HCT116 (cell line): ENCODE measurements around the gene ZBTB20. TPM values are rescaled to one million over a fixed set of nuclear protein-coding genes. Genes with fewer than 3 reads are reported as not detected.

Experiments used
- ATAC-seq: fragments of 200-7000 bp; cut with Tn5 transposase; 2 replicates; pipeline ENCODE4 v1.9.1; 2020; ENCODE audit warnings: mild to moderate bottlenecking, moderate library complexity
- BruUV-seq: library from RNA; stranded (reverse); fragments of 400-500 nt; replicated peaks from 2 replicates; lab custom pipeline; 2021; lab: Mats Ljungman, UMichigan
- CTCF ChIA-PET: fragments of 300-600 bp; sonication (Branson Sonifier 250); formaldehyde crosslinking; loops from one replicate; lab custom pipeline; 2021; ENCODE audit warnings: antibody characterized with exemption; lab: Charles Lee
- POLR2A ChIA-PET: fragments of 300-600, 350-600 bp; sonication (Branson Sonifier 250); formaldehyde crosslinking; loops from one replicate; lab custom pipeline; 2021; ENCODE audit warnings: antibody characterized with exemption; lab: Charles Lee
- RAD21 ChIA-PET, 2 experiments: fragments of 300-600 bp; sonication (Branson Sonifier 250); formaldehyde crosslinking; loops; one replicate each; lab custom pipeline; 2023; ENCODE audit warnings: low total read pairs in 2 of 2; ENCODE audit not compliant: uncharacterized antibody in 2 of 2, unreplicated experiment in 2 of 2, low non-redundant PET in 1 of 2; lab: Charles Lee
- DNase-seq: peaks from one replicate; pipeline ENCODE4 v3.0.0-alpha.2; 2010; ENCODE audit warnings: low read depth, low spot score
- H2AFZ ChIP-seq: fragments of 200-600 bp; shearing (Covaris generic), sonication (generic); 2 replicates; pipeline ENCODE4 v1.6.1; 2017; ENCODE audit warnings: low read depth, mixed run types, mixed read lengths, antibody characterized with exemption, low read length; ENCODE audit not compliant: poor library complexity, severe bottlenecking
- H3K27ac ChIP-seq: 2 replicates; pipeline ENCODE4 v1.5.1; 2012; ENCODE audit warnings: low read depth, low read length
- H3K27me3 ChIP-seq: fragments of 200-600 bp; sonication (generic); 2 replicates; pipeline ENCODE4 v1.6.1; 2016; ENCODE audit warnings: mixed run types, low read length, mixed read lengths; ENCODE audit not compliant: insufficient read depth
- H3K36me3 ChIP-seq, 2 experiments: fragments of 200-500 bp in 1 of 2; fragments of 200-600 bp in 1 of 2; sonication (Bioruptor generic) in 1 of 2; sonication (generic) in 1 of 2; 2 replicates each; pipeline versions ENCODE4 v1.5.1 to v1.6.1; 2014 to 2016; ENCODE audit warnings: low read length in 2 of 2, inconsistent platforms in 1 of 2, mixed read lengths in 1 of 2, mixed run types in 1 of 2; ENCODE audit not compliant: insufficient read depth in 2 of 2, control insufficient read depth in 1 of 2
- H3K4me1 ChIP-seq, 2 experiments: fragments of 200-600 bp in 1 of 2; sonication (generic) in 1 of 2; 2 replicates each; pipeline versions ENCODE4 v1.5.1 to v1.6.1; 2012 to 2017; ENCODE audit warnings: low read length in 2 of 2, inconsistent platforms in 1 of 2, mild to moderate bottlenecking in 1 of 2, mixed read lengths in 1 of 2, mixed run types in 1 of 2, moderate library complexity in 1 of 2; ENCODE audit not compliant: insufficient read depth in 2 of 2, control insufficient read depth in 1 of 2
- H3K4me2 ChIP-seq: fragments of 200-600 bp; sonication (generic); 2 replicates; pipeline ENCODE4 v1.6.1; 2017; ENCODE audit warnings: mixed run types, low read length, mixed read lengths
- H3K4me3 ChIP-seq, 2 experiments: fragments of 200-600 bp in 1 of 2; sonication (generic) in 1 of 2; replicated peaks in 1 of 2; 2 replicates each; pipeline ENCODE4 v1.5.1; 2011 to 2016; ENCODE audit warnings: low read length in 2 of 2, control low read depth in 1 of 2, low read depth in 1 of 2, mild to moderate bottlenecking in 1 of 2, mixed read lengths in 1 of 2, mixed run types in 1 of 2
- H3K79me2 ChIP-seq: fragments of 200-600 bp; sonication (generic); 2 replicates; pipeline ENCODE4 v1.6.1; 2017; ENCODE audit warnings: mild to moderate bottlenecking, mixed run types, low read length, moderate library complexity, mixed read lengths; ENCODE audit not compliant: insufficient read depth
- H3K9ac ChIP-seq: fragments of 200-600 bp; sonication (generic); 2 replicates; pipeline ENCODE4 v1.6.1; 2016; ENCODE audit warnings: low read length, mixed read lengths
- H3K9me2 ChIP-seq: fragments of 200-600 bp; sonication (generic), shearing (Covaris generic); 2 replicates; pipeline ENCODE4 v1.6.1; 2017; ENCODE audit warnings: mixed run types, mild to moderate bottlenecking, moderate library complexity; ENCODE audit not compliant: insufficient read depth
- H3K9me3 ChIP-seq, 2 experiments: fragments of 200-500 bp in 1 of 2; fragments of 200-600 bp in 1 of 2; sonication (Bioruptor generic) in 1 of 2; sonication (generic) in 1 of 2; 2 replicates each; pipeline ENCODE4 v1.6.1; 2014 to 2017; ENCODE audit warnings: low read length in 2 of 2, mixed read lengths in 2 of 2, inconsistent platforms in 1 of 2, low read depth in 1 of 2, mild to moderate bottlenecking in 1 of 2, mixed run types in 1 of 2, moderate library complexity in 1 of 2; ENCODE audit not compliant: control insufficient read depth in 1 of 2, insufficient read depth in 1 of 2
- H4K20me1 ChIP-seq: fragments of 200-600 bp; sonication (generic), shearing (Covaris generic); 2 replicates; pipeline ENCODE4 v1.6.1; 2017; ENCODE audit warnings: mixed run types, mild to moderate bottlenecking, moderate library complexity; ENCODE audit not compliant: insufficient read depth
- CBX3 ChIP-seq: IDR thresholded peaks from 2 replicates; pipeline ENCODE4 v1.6.1; 2012; ENCODE audit warnings: low read depth
- CEBPB ChIP-seq: IDR thresholded peaks from 2 replicates; pipeline ENCODE4 v1.6.1; 2012; ENCODE audit warnings: low read depth
- ELF1 ChIP-seq: IDR thresholded peaks from 2 replicates; pipeline ENCODE4 v1.6.1; 2012; ENCODE audit warnings: low read depth, borderline replicate concordance
- EZH2phosphoT487 ChIP-seq: fragments of 200-600 bp; IDR thresholded peaks from 2 replicates; pipeline ENCODE4 v1.6.1; 2018; ENCODE audit warnings: antibody characterized with exemption, borderline replicate concordance
- FOSL1 ChIP-seq: IDR thresholded peaks from 2 replicates; pipeline ENCODE4 v1.6.1; 2012; ENCODE audit warnings: low read depth
- JUND ChIP-seq: IDR thresholded peaks from 2 replicates; pipeline ENCODE4 v1.6.1; 2012
- MAX ChIP-seq: IDR thresholded peaks from 2 replicates; pipeline ENCODE4 v1.6.1; 2012
- POLR2A ChIP-seq: IDR thresholded peaks from 2 replicates; pipeline ENCODE4 v1.7.0; 2011; ENCODE audit warnings: borderline replicate concordance; ENCODE audit not compliant: insufficient read depth, insufficient read length; ENCODE audit errors: extremely low read depth
- POLR2AphosphoS5 ChIP-seq: IDR thresholded peaks from 2 replicates; pipeline ENCODE4 v1.6.1; 2011; ENCODE audit warnings: mild to moderate bottlenecking, low read depth, low read length, moderate library complexity
- RAD21 ChIP-seq: IDR thresholded peaks from 2 replicates; pipeline ENCODE4 v1.6.1; 2012; ENCODE audit warnings: low read depth, mild to moderate bottlenecking
- REST ChIP-seq: IDR thresholded peaks from 2 replicates; pipeline ENCODE4 v1.6.1; 2012; ENCODE audit warnings: low read depth
- SIN3A ChIP-seq: IDR thresholded peaks from 2 replicates; pipeline ENCODE4 v1.6.1; 2012; ENCODE audit warnings: low read depth
- SP1 ChIP-seq: IDR thresholded peaks from 2 replicates; pipeline ENCODE4 v1.6.1; 2012; ENCODE audit warnings: low read depth
- SRF ChIP-seq: IDR thresholded peaks from 2 replicates; pipeline ENCODE4 v1.6.1; 2012; ENCODE audit warnings: low read depth
- intact Hi-C: fragments of 100-400 bp; cut with micrococcal nuclease; formaldehyde crosslinking; loops from 2 replicates; pipeline ENCODE4 v1.10.0; 2022
- total RNA-seq: library from RNA; stranded (reverse); gene quantifications from one replicate; pipeline ENCODE4 v1.2.1, GENCODE V29; 2021; ENCODE audit not compliant: unreplicated experiment
- TF ChIP-seq, protein P1 (sequence below): IDR thresholded peaks from 2 replicates; pipeline ENCODE4 v1.6.1; 2012
- TF ChIP-seq, protein P2 (sequence below), 3 experiments: fragments of 200-600 bp in 1 of 3; sonication (generic) in 1 of 3; IDR thresholded peaks in 2 of 3; conservative IDR thresholded peaks in 1 of 3; 2 replicates each; pipeline ENCODE4 v1.5.1; 2012 to 2017; ENCODE audit warnings: low read depth in 2 of 3, low read length in 2 of 3, antibody characterized with exemption in 1 of 3, borderline replicate concordance in 1 of 3, control low read depth in 1 of 3, mild to moderate bottlenecking in 1 of 3, mixed read lengths in 1 of 3, mixed run types in 1 of 3, moderate library complexity in 1 of 3; ENCODE audit not compliant: insufficient read depth in 1 of 3

The ZBTB20 gene
- total RNA-seq, 1 experiment from 2014 or later: 42.1 TPM

DNA sequence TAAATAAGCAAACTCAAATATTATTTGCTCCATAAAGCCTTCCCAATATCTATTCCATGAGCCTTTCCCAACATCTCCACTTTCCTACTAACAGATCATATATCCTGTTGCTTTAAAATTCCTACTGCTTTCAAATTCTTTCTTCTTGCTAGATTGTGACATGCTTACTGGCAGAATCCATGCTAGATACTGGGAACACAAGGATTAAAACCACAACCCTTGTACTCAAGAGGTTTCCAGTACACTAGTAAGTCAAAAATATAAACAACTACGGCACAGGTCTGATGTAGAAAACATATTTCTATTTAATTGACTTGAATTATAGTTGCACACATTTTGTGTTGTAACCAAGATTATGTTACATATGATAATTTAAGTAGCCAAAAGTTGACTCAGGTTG is 275.0 kb downstream of the ZBTB20 start (continued):
- TF ChIP-seq REST (no peak), SRF (no peak), JUND (no peak)
- TF ChIP-seq, all 23 proteins: peak for 0

GRCh38 chr3:114867835-114868503 is 279.1 kb downstream of the ZBTB20 start:
- H3K79me2 ChIP-seq: no peaks in the 10 kb centered on the region
- no peaks in the 10 kb centered on the region for H3K36me3 ChIP-seq
- no TSS peak for BruUV-seq
- POLR2A ChIA-PET: interaction anchor here (1.1 kb wide), 1 partner anchor 10 kb away, joined by 3 read pairs; no protein-coding TSS in a partner anchor
- RAD21 ChIA-PET: no interaction called here
- no peak overlapping the region for H3K27ac ChIP-seq
- H2AFZ ChIP-seq: no peak overlapping the region
- peak overlapping the region; percentile 46 for H3K4me2 ChIP-seq
- CTCF ChIA-PET: no interaction called here
- DNase-seq (no peak), ATAC-seq (no peak)
- no peak overlapping the region for H3K4me3 ChIP-seq
- H4K20me1 ChIP-seq: no peaks in the 10 kb centered on the region
- no peaks in the 10 kb centered on the region for H3K27me3 ChIP-seq
- TF ChIP-seq RAD21: no peak
- TF ChIP-seq ELF1: no peak
- no peak for TF ChIP-seq EZH2phosphoT487
- TF ChIP-seq POLR2AphosphoS5: no peak
- TF ChIP-seq POLR2A: no peak
- TF ChIP-seq MAX: no peak
- TF ChIP-seq SP1: no peak
- TF ChIP-seq JUND: no peak
- no peak for TF ChIP-seq FOSL1
- TF ChIP-seq CBX3: no peak
- TF ChIP-seq CEBPB: no peak
- no peak for TF ChIP-seq SIN3A
- TF ChIP-seq, protein P1, sequence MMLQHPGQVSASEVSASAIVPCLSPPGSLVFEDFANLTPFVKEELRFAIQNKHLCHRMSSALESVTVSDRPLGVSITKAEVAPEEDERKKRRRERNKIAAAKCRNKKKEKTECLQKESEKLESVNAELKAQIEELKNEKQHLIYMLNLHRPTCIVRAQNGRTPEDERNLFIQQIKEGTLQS: no peak
- TF ChIP-seq, protein P2, sequence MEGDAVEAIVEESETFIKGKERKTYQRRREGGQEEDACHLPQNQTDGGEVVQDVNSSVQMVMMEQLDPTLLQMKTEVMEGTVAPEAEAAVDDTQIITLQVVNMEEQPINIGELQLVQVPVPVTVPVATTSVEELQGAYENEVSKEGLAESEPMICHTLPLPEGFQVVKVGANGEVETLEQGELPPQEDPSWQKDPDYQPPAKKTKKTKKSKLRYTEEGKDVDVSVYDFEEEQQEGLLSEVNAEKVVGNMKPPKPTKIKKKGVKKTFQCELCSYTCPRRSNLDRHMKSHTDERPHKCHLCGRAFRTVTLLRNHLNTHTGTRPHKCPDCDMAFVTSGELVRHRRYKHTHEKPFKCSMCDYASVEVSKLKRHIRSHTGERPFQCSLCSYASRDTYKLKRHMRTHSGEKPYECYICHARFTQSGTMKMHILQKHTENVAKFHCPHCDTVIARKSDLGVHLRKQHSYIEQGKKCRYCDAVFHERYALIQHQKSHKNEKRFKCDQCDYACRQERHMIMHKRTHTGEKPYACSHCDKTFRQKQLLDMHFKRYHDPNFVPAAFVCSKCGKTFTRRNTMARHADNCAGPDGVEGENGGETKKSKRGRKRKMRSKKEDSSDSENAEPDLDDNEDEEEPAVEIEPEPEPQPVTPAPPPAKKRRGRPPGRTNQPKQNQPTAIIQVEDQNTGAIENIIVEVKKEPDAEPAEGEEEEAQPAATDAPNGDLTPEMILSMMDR (IDR thresholded peaks at IDR 0.05 in 2 of 3, conservative IDR thresholded peaks at IDR 0.05 in 1 of 3; ENCODE audit: borderline replicate concordance in 1 of 3, insufficient read depth in 1 of 3, low read depth in 2 of 3, low read length in 2 of 3): no peak
- no peaks in the 10 kb centered on the region for H3K9me3 ChIP-seq
- no peak overlapping the region for H3K9ac ChIP-seq
- H3K9me2 ChIP-seq: no peaks in the 10 kb centered on the region
- H3K4me1 ChIP-seq: peaks cover 5 to 16% of the 10 kb centered on the region in 2 experiments
- intact Hi-C loops: no loop called here
